ENCODE data around the gene GCG. TPM values are rescaled to one million over a fixed set of nuclear protein-coding genes. Genes with fewer than 3 reads are reported as not detected.

The GCG gene
- total and polyA plus RNA-seq, 2 of the 8 experiments (the other 6 are each of a cell fraction or from before 2014, with no cell fraction given) = not detected

- TF ChIP-seq CHD7 (IDR thresholded peaks at IDR 0.05; ENCODE audit: insufficient replicate concordance, low read length) = peak; percentile 96
These were observed 1.7 kb upstream of the GCG start (continued) for GRCh38 chr2:162153608-162154224.

Measured in H1 (cell line).